ENCODE data around the gene CLNK. TPM values are rescaled to one million over a fixed set of nuclear protein-coding genes. Genes with fewer than 3 reads are reported as not detected.

CLNK gene
- total RNA-seq, 1 donor from 2014 or later: 0.35 TPM

- DNase-seq: no peak
- no peak for ATAC-seq
- intact Hi-C loops (cut with DNase I): no loop called here
- no peaks in the 10 kb centered on the region for H3K36me3 ChIP-seq
- no peaks in the 10 kb centered on the region for H3K27me3 ChIP-seq
- TF ChIP-seq CTCF (IDR thresholded peaks at IDR 0.05): no peak
- no peak overlapping the region for H3K4me3 ChIP-seq
- H3K9me3 ChIP-seq: no peaks in the 10 kb centered on the region
- no peak overlapping the region for H3K27ac ChIP-seq
- H3K4me1 ChIP-seq: no peaks in the 10 kb centered on the region
These were observed 17.3 kb upstream of the CLNK start for GRCh38 chr4:10701702-10702460.

- no peak overlapping the region for H3K27ac ChIP-seq
- intact Hi-C loops (cut with DNase I): no loop called here
- no peak for DNase-seq
- no peaks in the 10 kb centered on the region for H3K36me3 ChIP-seq
- H3K27me3 ChIP-seq: no peaks in the 10 kb centered on the region
- no peak for ATAC-seq
- no peak for TF ChIP-seq CTCF (IDR thresholded peaks at IDR 0.05)
- no peaks in the 10 kb centered on the region for H3K4me1 ChIP-seq
- no peaks in the 10 kb centered on the region for H3K9me3 ChIP-seq
- no peak overlapping the region for H3K4me3 ChIP-seq
These were observed 16.6 kb upstream of the CLNK start for GRCh38 chr4:10701161-10701560.

GRCh38 chr4:10698172-10698571 lies 13.6 kb upstream of the CLNK start:
- H3K27ac ChIP-seq: no peak overlapping the region
- H3K9me3 ChIP-seq: no peaks in the 10 kb centered on the region
- DNase-seq: no peak
- H3K27me3 ChIP-seq: no peaks in the 10 kb centered on the region
- intact Hi-C loops (cut with DNase I): no loop called here
- no peaks in the 10 kb centered on the region for H3K36me3 ChIP-seq
- TF ChIP-seq CTCF (IDR thresholded peaks at IDR 0.05): no peak
- no peaks in the 10 kb centered on the region for H3K4me1 ChIP-seq
- H3K4me3 ChIP-seq: no peak overlapping the region
- no peak for ATAC-seq

- ATAC-seq: no peak
- no peak for TF ChIP-seq CTCF (IDR thresholded peaks at IDR 0.05)
- H3K4me3 ChIP-seq: no peak overlapping the region
- intact Hi-C loops (cut with DNase I): no loop called here
- no peaks in the 10 kb centered on the region for H3K4me1 ChIP-seq
- no peaks in the 10 kb centered on the region for H3K9me3 ChIP-seq
- H3K27me3 ChIP-seq: no peaks in the 10 kb centered on the region
- no peak overlapping the region for H3K27ac ChIP-seq
- DNase-seq: no peak
- H3K36me3 ChIP-seq: no peaks in the 10 kb centered on the region
These were observed 12.5 kb upstream of the CLNK start for GRCh38 chr4:10697086-10697485.

GRCh38 chr4:10696253-10696652 lies 11.7 kb upstream of the CLNK start:
- no peak for TF ChIP-seq CTCF (IDR thresholded peaks at IDR 0.05)
- DNase-seq: no peak
- no peak for ATAC-seq
- Histone ChIP-seq H3K36me3 (no peaks in the 10 kb centered on the region), H3K27ac (no peak overlapping the region), H3K27me3 (no peaks in the 10 kb centered on the region), H3K4me3 (no peak overlapping the region), H3K9me3 (no peaks in the 10 kb centered on the region), H3K4me1 (no peaks in the 10 kb centered on the region)
- intact Hi-C loops (cut with DNase I): no loop called here

- ATAC-seq (no peak), DNase-seq (no peak)
- H3K9me3 ChIP-seq: no peaks in the 10 kb centered on the region
- no peak overlapping the region for H3K4me3 ChIP-seq
- no peaks in the 10 kb centered on the region for H3K36me3 ChIP-seq
- intact Hi-C loops (cut with DNase I): no loop called here
- no peak overlapping the region for H3K27ac ChIP-seq
- no peaks in the 10 kb centered on the region for H3K27me3 ChIP-seq
- H3K4me1 ChIP-seq: no peaks in the 10 kb centered on the region
- TF ChIP-seq CTCF (IDR thresholded peaks at IDR 0.05): no peak
These were observed 10.3 kb upstream of the CLNK start for GRCh38 chr4:10694828-10695209.

Measured in upper lobe of right lung (tissue), 1 donor.